ENCODE data around the gene SCLT1. TPM values are rescaled to one million over a fixed set of nuclear protein-coding genes. Genes with fewer than 3 reads are reported as not detected.
"Not testable (repeated sequence)": the region's sequence is repeated elsewhere in the genome, so short reads cannot be mapped to it uniquely, and the experiment has no call there.

Gene SCLT1
- total and polyA plus RNA-seq, 7 donors, result 3.0 to 18.8 (median 9.9) TPM

GRCh38 chr4:129131343-129131742 is 38.0 kb upstream of the SCLT1 start:
- H3K9me3 ChIP-seq, result peaks cover 0 to 2% (median 0%) of the 10 kb centered on the region in 4 donors
- TF ChIP-seq CTCF (IDR thresholded peaks at IDR 0.05) (no peak), EP300 (IDR thresholded peaks at IDR 0.05) (no peak), POLR2A (IDR thresholded peaks at IDR 0.05) (no peak), POLR2AphosphoS5 (IDR thresholded peaks at IDR 0.05) (no peak)
- no peaks in the 10 kb centered on the region for H3K36me3 ChIP-seq
- H3K27me3 ChIP-seq, result no peaks in the 10 kb centered on the region
- no peak overlapping the region for H3K27ac ChIP-seq
- no peak for DNase-seq
- H3K4me1 ChIP-seq, result no peaks in the 10 kb centered on the region
- WGBS, 2 donors, result 88 to 89% methylated on average over 2 of the region's 2 CpGs
- intact Hi-C loops (cut with DNase I), result no loop called here
- H3K4me3 ChIP-seq, result no peak overlapping the region

- Histone ChIP-seq H3K36me3 (no peaks in the 10 kb centered on the region), H3K4me3 (no peak overlapping the region), H3K27me3 (no peaks in the 10 kb centered on the region), H3K9me3 (peaks cover 0 to 2% (median 0%) of the 10 kb centered on the region in 4 donors), H3K4me1 (no peaks in the 10 kb centered on the region), H3K27ac (no peak overlapping the region)
- intact Hi-C loops (cut with DNase I), result no loop called here
- no peak for TF ChIP-seq CTCF (IDR thresholded peaks at IDR 0.05)
- TF ChIP-seq POLR2AphosphoS5 (IDR thresholded peaks at IDR 0.05), result no peak
- TF ChIP-seq POLR2A (IDR thresholded peaks at IDR 0.05), result no peak
- no peak for TF ChIP-seq EP300 (IDR thresholded peaks at IDR 0.05)
- WGBS, 2 donors, result 82 to 93% methylated on average over 2 of the region's 2 CpGs
- no peak for DNase-seq
Measured at GRCh38 chr4:129129143-129129542, 35.8 kb upstream of the SCLT1 start.

GRCh38 chr4:129126614-129127013 is 33.3 kb upstream of the SCLT1 start:
- intact Hi-C loops (cut with DNase I); H3K4me1 ChIP-seq; H3K9me3 ChIP-seq; H3K27me3 ChIP-seq; DNase-seq; H3K27ac ChIP-seq; H3K36me3 ChIP-seq; H3K4me3 ChIP-seq: not testable (repeated sequence)
- WGBS, 2 donors, result 91 to 92% methylated on average over 5 of the region's 5 CpGs

GRCh38 chr4:129117705-129118104 is 24.4 kb upstream of the SCLT1 start:
- Histone ChIP-seq H3K27me3 (no peaks in the 10 kb centered on the region), H3K4me1 (no peaks in the 10 kb centered on the region), H3K36me3 (no peaks in the 10 kb centered on the region), H3K9me3 (no peaks in the 10 kb centered on the region), H3K27ac (no peak overlapping the region), H3K4me3 (no peak overlapping the region)
- 94 to 96% methylated on average over 5 of the region's 5 CpGs for WGBS, 2 donors
- intact Hi-C loops (cut with DNase I), result no loop called here
- no peak for TF ChIP-seq EP300 (IDR thresholded peaks at IDR 0.05)
- no peak for TF ChIP-seq POLR2AphosphoS5 (IDR thresholded peaks at IDR 0.05)
- TF ChIP-seq POLR2A (IDR thresholded peaks at IDR 0.05), result no peak
- no peak for TF ChIP-seq CTCF (IDR thresholded peaks at IDR 0.05)
- DNase-seq, result no peak

GRCh38 chr4:129113919-129114318 is 20.6 kb upstream of the SCLT1 start:
- 84 to 94% methylated on average over 1 of the region's 1 CpG for WGBS, 2 donors
- intact Hi-C loops (cut with DNase I), result no loop called here
- Histone ChIP-seq H3K36me3 (no peaks in the 10 kb centered on the region), H3K4me1 (no peaks in the 10 kb centered on the region), H3K27me3 (no peaks in the 10 kb centered on the region), H3K27ac (no peak overlapping the region), H3K9me3 (no peaks in the 10 kb centered on the region), H3K4me3 (no peak overlapping the region)
- no peak for TF ChIP-seq POLR2A (IDR thresholded peaks at IDR 0.05)
- TF ChIP-seq EP300 (IDR thresholded peaks at IDR 0.05), result no peak
- TF ChIP-seq POLR2AphosphoS5 (IDR thresholded peaks at IDR 0.05), result no peak
- no peak for TF ChIP-seq CTCF (IDR thresholded peaks at IDR 0.05)
- no peak for DNase-seq

Measured in sigmoid colon (tissue), 7 donors.